HUES64 (cell line): ENCODE data around the gene HMGXB4.
"Not testable (repeated sequence)": the region's sequence is repeated elsewhere in the genome, so short reads cannot be mapped to it uniquely, and the experiment has no call there.

Source experiments
- H3K27ac ChIP-seq: 2 replicates; pipeline ENCODE4 v1.7.0; 2013; ENCODE audit warnings: low read depth, low read length, inconsistent platforms
- H3K27me3 ChIP-seq: 2 replicates; pipeline ENCODE4 v1.6.1; 2013; ENCODE audit warnings: mild to moderate bottlenecking, low read length; ENCODE audit not compliant: insufficient read depth
- H3K36me3 ChIP-seq: 2 replicates; pipeline ENCODE4 v1.6.1; 2013; ENCODE audit warnings: mild to moderate bottlenecking, low read length; ENCODE audit not compliant: insufficient read depth
- H3K4me1 ChIP-seq: 2 replicates; pipeline ENCODE4 v1.6.1; 2013; ENCODE audit warnings: mild to moderate bottlenecking, low read length, moderate library complexity; ENCODE audit not compliant: insufficient read depth
- H3K4me3 ChIP-seq: 2 replicates; pipeline ENCODE4 v1.5.1; 2013; ENCODE audit warnings: mild to moderate bottlenecking, low read length, moderate library complexity
- H3K9ac ChIP-seq: 2 replicates; pipeline ENCODE4 v1.6.1; 2013; ENCODE audit warnings: mild to moderate bottlenecking, low read depth, low read length
- H3K9me3 ChIP-seq: 2 replicates; pipeline ENCODE4 v1.6.1; 2013; ENCODE audit warnings: low read depth, low read length; ENCODE audit not compliant: insufficient read depth
- WGBS: fragments of 150-250, 120-280 bp; methylation state at CpG from one replicate; pipeline ENCODE4 v1.1.7; 2013; ENCODE audit warnings: missing lambda C conversion rate; 5-methylcytosine and 5-hydroxymethylcytosine counted together

Gene HMGXB4

GRCh38 chr22:35225010-35225409 is 32.3 kb upstream of the HMGXB4 start:
- Histone ChIP-seq H3K4me1 (peaks cover 5% of the 10 kb centered on the region; the same call in 1 of the 2 replicates), H3K4me3 (no peak overlapping the region), H3K36me3 (no peaks in the 10 kb centered on the region), H3K9ac (no peak overlapping the region), H3K9me3 (no peaks in the 10 kb centered on the region), H3K27me3 (no peaks in the 10 kb centered on the region), H3K27ac (no peak overlapping the region)
- 90% methylated on average over 4 of the region's 4 CpGs for WGBS

- H3K36me3 ChIP-seq = no peaks in the 10 kb centered on the region
- WGBS = 93% methylated on average over 3 of the region's 5 CpGs
- H3K4me3 ChIP-seq = no peak overlapping the region
- H3K4me1 ChIP-seq = peaks cover 5% of the 10 kb centered on the region; the same call in 1 of the 2 replicates
- no peak overlapping the region for H3K27ac ChIP-seq
- H3K27me3 ChIP-seq = no peaks in the 10 kb centered on the region
- no peaks in the 10 kb centered on the region for H3K9me3 ChIP-seq
- H3K9ac ChIP-seq = no peak overlapping the region
Observed at GRCh38 chr22:35226958-35227647, 30.2 kb upstream of the HMGXB4 start.

DNA sequence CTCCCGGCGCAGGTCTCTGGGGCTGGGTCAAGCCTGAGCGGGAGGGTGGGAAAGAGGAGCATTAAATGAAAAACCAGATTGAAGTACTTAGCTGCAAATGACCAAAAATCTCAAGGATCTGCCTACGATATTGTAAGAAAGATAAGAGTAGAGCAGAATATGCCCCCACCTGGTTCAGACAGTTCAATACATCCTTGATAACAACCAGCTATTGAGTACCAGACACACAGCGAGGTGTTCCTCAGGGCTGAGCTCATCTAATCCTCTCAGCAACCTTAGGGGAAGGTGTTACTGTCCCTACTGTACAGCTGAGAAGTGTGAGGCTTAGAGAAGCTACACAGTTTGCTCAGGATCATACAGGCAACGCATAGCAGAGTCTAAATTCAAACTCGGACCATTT is 27.4 kb upstream of the HMGXB4 start:
- Histone ChIP-seq H3K4me3 (no peak overlapping the region), H3K9me3 (no peaks in the 10 kb centered on the region), H3K4me1 (peaks cover 5% of the 10 kb centered on the region; the same call in 1 of the 2 replicates), H3K9ac (no peak overlapping the region), H3K36me3 (no peaks in the 10 kb centered on the region), H3K27ac (no peak overlapping the region), H3K27me3 (no peaks in the 10 kb centered on the region)
- WGBS = 84% methylated on average over 7 of the region's 7 CpGs

GRCh38 chr22:35230417-35230816 is 26.9 kb upstream of the HMGXB4 start:
- Histone ChIP-seq H3K27ac (no peak overlapping the region), H3K4me3 (no peak overlapping the region), H3K36me3 (no peaks in the 10 kb centered on the region), H3K9ac (no peak overlapping the region), H3K27me3 (no peaks in the 10 kb centered on the region), H3K9me3 (no peaks in the 10 kb centered on the region), H3K4me1 (peaks cover 5% of the 10 kb centered on the region; the same call in 1 of the 2 replicates)

- Histone ChIP-seq H3K4me1 (peaks cover 5% of the 10 kb centered on the region; the same call in 1 of the 2 replicates), H3K9me3 (no peaks in the 10 kb centered on the region), H3K9ac (no peak overlapping the region), H3K4me3 (no peak overlapping the region), H3K36me3 (no peaks in the 10 kb centered on the region), H3K27ac (no peak overlapping the region), H3K27me3 (no peaks in the 10 kb centered on the region)
- WGBS = 73% methylated on average over 16 of the region's 16 CpGs
Observed at GRCh38 chr22:35230839-35231584, 26.3 kb upstream of the HMGXB4 start.

- Histone ChIP-seq H3K27me3 (no peaks in the 10 kb centered on the region), H3K4me3 (no peak overlapping the region), H3K27ac (no peak overlapping the region), H3K9me3 (no peaks in the 10 kb centered on the region), H3K9ac (no peak overlapping the region), H3K36me3 (no peaks in the 10 kb centered on the region), H3K4me1 (peaks cover 5% of the 10 kb centered on the region; the same call in 1 of the 2 replicates)
- 16% methylated on average over 7 of the region's 7 CpGs for WGBS
Observed at GRCh38 chr22:35231585-35232084, 25.7 kb upstream of the HMGXB4 start.

DNA sequence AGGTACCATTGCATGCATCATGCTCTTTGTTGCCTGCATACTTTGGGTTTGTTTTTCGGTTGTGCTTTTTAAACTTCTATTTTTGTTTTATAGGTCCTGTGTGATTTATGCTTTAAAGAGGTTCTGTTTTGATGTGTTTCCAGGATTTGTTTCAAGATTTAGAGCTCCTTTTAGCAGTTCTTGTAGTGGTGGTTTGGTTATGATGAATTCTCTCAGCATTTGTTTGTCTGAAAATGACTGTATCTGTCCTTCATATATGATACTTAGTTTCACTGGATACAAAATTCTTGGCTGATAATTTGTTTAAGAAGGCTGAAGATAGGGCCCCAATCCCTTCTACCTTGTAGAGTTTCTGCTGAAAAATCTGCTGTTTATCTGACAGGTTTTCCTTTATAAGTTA is 18.5 kb upstream of the HMGXB4 start:
- not testable (repeated sequence) for H3K4me1 ChIP-seq, H3K9ac ChIP-seq, H3K27me3 ChIP-seq, H3K36me3 ChIP-seq, H3K27ac ChIP-seq, H3K4me3 ChIP-seq, H3K9me3 ChIP-seq
- WGBS = 90% methylated on average over 1 of the region's 1 CpG

DNA sequence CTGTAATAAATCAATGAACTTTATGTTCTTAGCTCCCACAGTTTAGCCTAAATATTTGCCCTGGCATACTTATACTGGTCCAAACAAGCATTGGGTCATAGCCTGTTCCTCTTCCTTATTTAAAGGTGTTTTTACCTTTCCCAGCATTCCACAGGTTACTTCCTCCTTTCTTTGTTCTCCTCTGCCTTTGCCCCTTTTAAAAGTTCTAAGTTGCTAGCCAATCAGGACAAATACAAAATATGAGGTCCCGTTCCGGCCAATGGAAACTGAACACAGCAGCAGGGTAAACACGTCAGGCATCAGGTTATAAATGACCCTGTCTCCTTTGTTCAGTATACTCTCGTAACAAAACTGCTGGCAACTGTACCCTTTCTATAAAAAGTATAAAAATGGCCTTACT is 12.8 kb upstream of the HMGXB4 start:
- H3K9ac ChIP-seq, H3K27ac ChIP-seq, H3K36me3 ChIP-seq, H3K27me3 ChIP-seq, H3K9me3 ChIP-seq, H3K4me3 ChIP-seq, H3K4me1 ChIP-seq: not testable (repeated sequence)
- WGBS = 93% methylated on average over 4 of the region's 4 CpGs

DNA sequence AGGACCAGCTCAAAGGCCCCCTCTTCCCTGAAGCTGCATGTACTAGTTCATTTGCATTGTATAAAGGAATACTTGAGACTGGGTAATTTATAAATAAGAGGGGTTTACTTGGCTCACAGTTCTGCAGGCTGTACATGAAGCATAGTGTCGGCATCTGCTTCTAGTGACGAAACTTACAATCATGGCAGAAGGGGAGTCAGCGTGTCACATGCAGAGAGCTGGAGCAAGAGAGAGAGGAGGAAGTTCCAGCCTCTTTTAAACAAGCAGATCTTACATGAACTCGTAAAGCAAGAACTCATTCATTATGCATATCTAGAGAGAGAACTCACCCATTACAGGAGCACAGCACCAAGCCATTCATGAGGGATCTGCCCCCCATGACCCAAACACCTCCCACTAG is 7.1 kb upstream of the HMGXB4 start:
- no peaks in the 10 kb centered on the region for H3K27me3 ChIP-seq
- 89% methylated on average over 4 of the region's 4 CpGs for WGBS
- no peak overlapping the region for H3K9ac ChIP-seq
- H3K27ac ChIP-seq = no peak overlapping the region
- H3K4me3 ChIP-seq = no peak overlapping the region
- H3K9me3 ChIP-seq = no peaks in the 10 kb centered on the region
- H3K4me1 ChIP-seq = no peaks in the 10 kb centered on the region
- H3K36me3 ChIP-seq = no peaks in the 10 kb centered on the region

GRCh38 chr22:35253946-35254345 is 3.3 kb upstream of the HMGXB4 start:
- H3K27ac ChIP-seq = no peak overlapping the region
- no peak overlapping the region for H3K4me3 ChIP-seq
- H3K9me3 ChIP-seq = no peaks in the 10 kb centered on the region
- H3K27me3 ChIP-seq = no peaks in the 10 kb centered on the region
- H3K4me1 ChIP-seq = peaks cover 6% of the 10 kb centered on the region; the same call in 1 of the 2 replicates
- peaks cover 3% of the 10 kb centered on the region for H3K36me3 ChIP-seq
- no peak overlapping the region for H3K9ac ChIP-seq
- 98% methylated on average over 2 of the region's 2 CpGs for WGBS

DNA sequence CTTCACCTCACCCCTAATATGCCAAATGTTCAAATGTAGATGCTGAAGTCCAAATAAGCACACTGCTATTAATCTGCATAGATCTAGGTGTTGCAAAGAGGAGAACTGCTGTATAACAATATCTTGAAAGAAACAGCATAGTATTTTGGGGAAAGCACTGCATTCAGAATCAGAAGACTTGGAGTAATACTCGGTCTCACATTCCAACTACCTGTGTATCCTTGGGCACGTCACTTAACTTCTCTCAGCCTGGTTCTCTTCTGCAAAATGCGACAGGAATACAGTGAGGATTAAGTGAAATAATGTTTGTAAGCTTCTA is 332 bp upstream of the HMGXB4 start:
- Histone ChIP-seq H3K4me3 (peak overlapping the region; percentile 69), H3K9ac (peak overlapping the region; percentile 97), H3K9me3 (no peaks in the 10 kb centered on the region), H3K27ac (peak overlapping the region; percentile 93), H3K36me3 (peaks cover 25% of the 10 kb centered on the region), H3K4me1 (peaks cover 9% of the 10 kb centered on the region; the same call in 1 of the 2 replicates), H3K27me3 (no peaks in the 10 kb centered on the region)
- WGBS = 12% methylated on average over 3 of the region's 3 CpGs
